K562 (cell line): ENCODE data around the gene FRMD5. TPM values are rescaled to one million over a fixed set of nuclear protein-coding genes. Genes with fewer than 3 reads are reported as not detected.

Experiments
- GABPA ChIP-seq: fragments of 200-800 bp; sonication (Bioruptor generic); conservative IDR thresholded peaks from 2 replicates; pipeline ENCODE4 v1.6.1; 2016; ENCODE audit warnings: low read depth, missing genetic modification characterization, missing compliant biosample characterization
- HSF4 ChIP-seq: fragments of 250-450 bp; sonication (Bioruptor Pico); IDR thresholded peaks from 2 replicates; pipeline ENCODE4 v2.1.2; 2022; ENCODE audit warnings: mild to moderate bottlenecking, moderate library complexity, borderline replicate concordance
- KLF1 ChIP-seq: fragments of 450-650 bp; IDR thresholded peaks from 2 replicates; pipeline ENCODE4 v1.6.1; 2016; ENCODE audit warnings: missing genetic modification characterization, missing compliant biosample characterization
- KLF6 ChIP-seq: fragments of 250-450 bp; sonication (Bioruptor Pico); IDR thresholded peaks from 2 replicates; pipeline ENCODE4 v1.4.0; 2020; ENCODE audit warnings: mild to moderate bottlenecking, moderate library complexity, borderline replicate concordance
- MCM2 ChIP-seq: fragments of 450-650 bp; IDR thresholded peaks from 2 replicates; pipeline ENCODE4 v1.6.1; 2017; ENCODE audit warnings: low read depth, mild to moderate bottlenecking
- PCBP1 ChIP-seq: fragments of 200-400 bp; formaldehyde crosslinking; IDR thresholded peaks from 2 replicates; pipeline ENCODE4 v1.6.1; 2018; ENCODE audit warnings: mild to moderate bottlenecking, low read depth, low read length; ENCODE audit not compliant: poor library complexity, severe bottlenecking
- RBM22 ChIP-seq: fragments of 200-400 bp; formaldehyde crosslinking; IDR thresholded peaks from 2 replicates; pipeline ENCODE4 v1.6.1; 2018; ENCODE audit warnings: low read length, low read depth; ENCODE audit not compliant: poor library complexity, severe bottlenecking
- SLC30A9 ChIP-seq: fragments of 250-450 bp; sonication (Bioruptor Pico); IDR thresholded peaks from 2 replicates; pipeline ENCODE4 v1.8.0; 2022; ENCODE audit warnings: mild to moderate bottlenecking, moderate library complexity
- STAT5A ChIP-seq: IDR thresholded peaks from 2 replicates; pipeline ENCODE4 v1.6.1; 2012; ENCODE audit warnings: low read length, inconsistent platforms, borderline replicate concordance
- YY1 ChIP-seq, 3 experiments: IDR thresholded peaks; 2 replicates each; pipeline ENCODE4 v1.6.1; 2011; ENCODE audit warnings: low read length in 2 of 3, mild to moderate bottlenecking in 2 of 3, moderate library complexity in 2 of 3, borderline replicate concordance in 1 of 3, control low read depth in 1 of 3, low read depth in 1 of 3; ENCODE audit not compliant: insufficient read depth in 3 of 3, insufficient replicate concordance in 2 of 3, control insufficient read depth in 1 of 3, insufficient read length in 1 of 3; ENCODE audit errors: extremely low read depth in 1 of 3
- ZBTB5 ChIP-seq: fragments of 450-650 bp; IDR thresholded peaks from 2 replicates; pipeline ENCODE4 v1.6.1; 2017; ENCODE audit warnings: antibody characterized with exemption
- ZNF282 ChIP-seq: sonication (generic); formaldehyde crosslinking; IDR thresholded peaks from 2 replicates; pipeline ENCODE4 v1.8.1; 2023; ENCODE audit warnings: missing genetic modification reagents
- ZNF589 ChIP-seq: fragments of 200-800 bp; sonication (Bioruptor generic); IDR thresholded peaks from 2 replicates; pipeline ENCODE4 v1.6.1; 2016; ENCODE audit warnings: low read depth, missing genetic modification characterization, missing compliant biosample characterization
- polyA plus RNA-seq, 8 experiments: library from polyadenylated mRNA; depleted of rRNA in 4 of 8; stranded (reverse) in 5 of 8; unstranded in 3 of 8; fragments of >200 nt; fragmentation: Nextera tagmentation in 2 of 8; fragmentation: Illumina TruSeq in 1 of 8; extraction: Ambion mirVana in 2 of 8; extraction: Trizol in 1 of 8; gene quantifications; 2 replicates each; pipeline versions ENCODE4 v1.2.1 to v1.2.3, GENCODE V29; 2011 to 2014; ENCODE audit warnings: inconsistent platforms in 1 of 8, missing spikeins in 1 of 8
- total RNA-seq, 7 experiments: library from RNA; depleted of rRNA in 6 of 7; stranded (reverse); fragments of >200 nt in 6 of 7; fragmentation: Illumina TruSeq in 2 of 7; extraction: Trizol in 2 of 7; gene quantifications; 2 replicates each; pipeline versions ENCODE4 v1.2.1 to v1.2.3, GENCODE V29; 2011 to 2021; ENCODE audit warnings: low replicate concordance in 1 of 7
- TF ChIP-seq, protein P1 (sequence below): sonication (generic); formaldehyde crosslinking; IDR thresholded peaks from 2 replicates; pipeline ENCODE4 v1.8.0; 2022; ENCODE audit warnings: mild to moderate bottlenecking, missing genetic modification reagents, borderline replicate concordance
- TF ChIP-seq, protein P2 (sequence below): sonication (generic); formaldehyde crosslinking; IDR thresholded peaks from 2 replicates; pipeline ENCODE4 v1.8.1; 2023; ENCODE audit warnings: mild to moderate bottlenecking, missing genetic modification reagents
- TF ChIP-seq, protein P3 (sequence below), 2 experiments: fragments of 450-650 bp; IDR thresholded peaks; 2 replicates each; pipeline ENCODE4 v1.6.1; 2016

FRMD5 gene
- total and polyA plus RNA-seq, 9 of the 15 experiments (the other 6 are each of a cell fraction or from before 2014, with no cell fraction given): 0.13 to 0.38 TPM; not detected in 7

DNA sequence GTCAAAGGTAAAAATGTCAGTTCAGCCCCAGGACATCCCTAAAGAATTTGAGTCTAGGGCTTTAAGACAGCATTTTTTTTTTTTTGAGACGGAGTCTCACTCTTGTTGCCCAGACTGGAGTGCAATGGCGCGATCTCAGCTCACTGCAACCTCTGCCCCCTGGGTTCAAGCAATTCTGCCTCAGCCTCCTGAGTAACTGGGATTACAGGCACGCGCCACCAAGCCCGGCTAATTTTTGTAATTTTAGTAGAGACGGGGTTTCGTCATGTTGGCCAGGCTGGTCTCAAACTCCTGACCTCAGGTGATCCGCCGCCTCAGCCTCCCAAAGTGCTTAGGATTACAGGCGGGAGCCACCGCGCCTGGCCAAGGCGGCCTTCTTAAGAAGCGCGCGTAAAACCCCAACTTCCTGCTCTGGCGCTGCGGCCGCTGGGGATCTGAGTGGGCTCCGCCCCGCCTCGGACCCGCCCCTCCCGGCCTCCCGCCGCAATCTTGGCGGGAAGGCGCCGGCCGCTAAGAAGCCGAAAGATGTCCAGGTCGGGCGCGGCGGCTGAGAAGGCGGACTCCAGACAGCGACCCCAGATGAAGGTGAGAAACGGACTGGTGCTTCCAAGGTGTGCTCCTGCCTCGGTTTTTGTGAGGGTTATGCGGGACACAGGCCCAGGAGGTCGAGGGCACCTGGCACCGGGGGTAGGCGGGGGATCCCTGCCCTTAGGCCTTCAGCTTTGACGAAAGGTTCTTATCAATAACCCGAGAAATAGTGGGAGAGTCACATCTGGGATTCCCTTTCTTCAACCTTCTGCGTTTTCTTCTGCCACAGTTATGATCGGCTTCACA, 368.3 kb downstream of the FRMD5 start, which contains the start of gene WDR76 (continued):
- TF ChIP-seq, protein P1, sequence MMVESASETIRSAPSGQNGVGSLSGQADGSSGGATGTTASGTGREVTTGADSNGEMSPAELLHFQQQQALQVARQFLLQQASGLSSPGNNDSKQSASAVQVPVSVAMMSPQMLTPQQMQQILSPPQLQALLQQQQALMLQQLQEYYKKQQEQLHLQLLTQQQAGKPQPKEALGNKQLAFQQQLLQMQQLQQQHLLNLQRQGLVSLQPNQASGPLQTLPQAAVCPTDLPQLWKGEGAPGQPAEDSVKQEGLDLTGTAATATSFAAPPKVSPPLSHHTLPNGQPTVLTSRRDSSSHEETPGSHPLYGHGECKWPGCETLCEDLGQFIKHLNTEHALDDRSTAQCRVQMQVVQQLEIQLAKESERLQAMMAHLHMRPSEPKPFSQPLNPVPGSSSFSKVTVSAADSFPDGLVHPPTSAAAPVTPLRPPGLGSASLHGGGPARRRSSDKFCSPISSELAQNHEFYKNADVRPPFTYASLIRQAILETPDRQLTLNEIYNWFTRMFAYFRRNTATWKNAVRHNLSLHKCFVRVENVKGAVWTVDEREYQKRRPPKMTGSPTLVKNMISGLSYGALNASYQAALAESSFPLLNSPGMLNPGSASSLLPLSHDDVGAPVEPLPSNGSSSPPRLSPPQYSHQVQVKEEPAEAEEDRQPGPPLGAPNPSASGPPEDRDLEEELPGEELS: peak; percentile 53; the same call in 1 of the 2 replicates
- no peak for TF ChIP-seq RBM22
- no peak for TF ChIP-seq SLC30A9 (CRISPR knock-in tag)
- no peak for TF ChIP-seq ZNF282 (CRISPR knock-in tag)
- TF ChIP-seq MCM2: no peak
- TF ChIP-seq HSF4 (CRISPR knock-in tag): no peak
- TF ChIP-seq YY1 (IDR thresholded peaks at IDR 0.05; ENCODE audit: borderline replicate concordance in 1 of 3, control insufficient read depth in 1 of 3, extremely low read depth in 1 of 3, insufficient read depth in 3 of 3, insufficient read length in 1 of 3, insufficient replicate concordance in 2 of 3, low read depth in 1 of 3, low read length in 2 of 3): peak in 2 of 3 experiments; percentile 57 to 74
- no peak for TF ChIP-seq PCBP1
- 0 out of 2 replicates have a peak, but pooled peaks have one; percentile 80 for TF ChIP-seq ZNF589
- TF ChIP-seq KLF1 (tag): 0 out of 2 replicates have a peak, but pooled peaks have one; percentile 54
- no peak for TF ChIP-seq STAT5A
- TF ChIP-seq, protein P2, sequence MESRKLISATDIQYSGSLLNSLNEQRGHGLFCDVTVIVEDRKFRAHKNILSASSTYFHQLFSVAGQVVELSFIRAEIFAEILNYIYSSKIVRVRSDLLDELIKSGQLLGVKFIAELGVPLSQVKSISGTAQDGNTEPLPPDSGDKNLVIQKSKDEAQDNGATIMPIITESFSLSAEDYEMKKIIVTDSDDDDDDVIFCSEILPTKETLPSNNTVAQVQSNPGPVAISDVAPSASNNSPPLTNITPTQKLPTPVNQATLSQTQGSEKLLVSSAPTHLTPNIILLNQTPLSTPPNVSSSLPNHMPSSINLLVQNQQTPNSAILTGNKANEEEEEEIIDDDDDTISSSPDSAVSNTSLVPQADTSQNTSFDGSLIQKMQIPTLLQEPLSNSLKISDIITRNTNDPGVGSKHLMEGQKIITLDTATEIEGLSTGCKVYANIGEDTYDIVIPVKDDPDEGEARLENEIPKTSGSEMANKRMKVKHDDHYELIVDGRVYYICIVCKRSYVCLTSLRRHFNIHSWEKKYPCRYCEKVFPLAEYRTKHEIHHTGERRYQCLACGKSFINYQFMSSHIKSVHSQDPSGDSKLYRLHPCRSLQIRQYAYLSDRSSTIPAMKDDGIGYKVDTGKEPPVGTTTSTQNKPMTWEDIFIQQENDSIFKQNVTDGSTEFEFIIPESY (CRISPR knock-in tag): peak; percentile 34; the same call in 1 of the 2 replicates
- TF ChIP-seq, protein P3, sequence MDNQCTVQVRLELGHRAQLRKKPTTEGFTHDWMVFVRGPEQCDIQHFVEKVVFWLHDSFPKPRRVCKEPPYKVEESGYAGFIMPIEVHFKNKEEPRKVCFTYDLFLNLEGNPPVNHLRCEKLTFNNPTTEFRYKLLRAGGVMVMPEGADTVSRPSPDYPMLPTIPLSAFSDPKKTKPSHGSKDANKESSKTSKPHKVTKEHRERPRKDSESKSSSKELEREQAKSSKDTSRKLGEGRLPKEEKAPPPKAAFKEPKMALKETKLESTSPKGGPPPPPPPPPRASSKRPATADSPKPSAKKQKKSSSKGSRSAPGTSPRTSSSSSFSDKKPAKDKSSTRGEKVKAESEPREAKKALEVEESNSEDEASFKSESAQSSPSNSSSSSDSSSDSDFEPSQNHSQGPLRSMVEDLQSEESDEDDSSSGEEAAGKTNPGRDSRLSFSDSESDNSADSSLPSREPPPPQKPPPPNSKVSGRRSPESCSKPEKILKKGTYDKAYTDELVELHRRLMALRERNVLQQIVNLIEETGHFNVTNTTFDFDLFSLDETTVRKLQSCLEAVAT (IDR thresholded peaks at IDR 0.05): 0 out of 4 replicates have a peak, but pooled peaks of 1 of the 2 experiments have one; percentile 46
- TF ChIP-seq GABPA (tag): peak; percentile 65
- TF ChIP-seq ZBTB5: no peak
- 0 out of 2 replicates have a peak, but pooled peaks have one; percentile 44 for TF ChIP-seq KLF6 (CRISPR knock-in tag)
